GM21737 (cell line): Measurements from ENCODE around the gene MYH14.

ENCODE experiments used
- ATAC-seq: cut with Tn5 transposase; IDR thresholded peaks from one replicate; pipeline ENCODE4 v1.9.1; 2021; ENCODE audit warnings: mild to moderate bottlenecking, moderate library complexity; ENCODE audit not compliant: unreplicated experiment

MYH14 gene

DNA sequence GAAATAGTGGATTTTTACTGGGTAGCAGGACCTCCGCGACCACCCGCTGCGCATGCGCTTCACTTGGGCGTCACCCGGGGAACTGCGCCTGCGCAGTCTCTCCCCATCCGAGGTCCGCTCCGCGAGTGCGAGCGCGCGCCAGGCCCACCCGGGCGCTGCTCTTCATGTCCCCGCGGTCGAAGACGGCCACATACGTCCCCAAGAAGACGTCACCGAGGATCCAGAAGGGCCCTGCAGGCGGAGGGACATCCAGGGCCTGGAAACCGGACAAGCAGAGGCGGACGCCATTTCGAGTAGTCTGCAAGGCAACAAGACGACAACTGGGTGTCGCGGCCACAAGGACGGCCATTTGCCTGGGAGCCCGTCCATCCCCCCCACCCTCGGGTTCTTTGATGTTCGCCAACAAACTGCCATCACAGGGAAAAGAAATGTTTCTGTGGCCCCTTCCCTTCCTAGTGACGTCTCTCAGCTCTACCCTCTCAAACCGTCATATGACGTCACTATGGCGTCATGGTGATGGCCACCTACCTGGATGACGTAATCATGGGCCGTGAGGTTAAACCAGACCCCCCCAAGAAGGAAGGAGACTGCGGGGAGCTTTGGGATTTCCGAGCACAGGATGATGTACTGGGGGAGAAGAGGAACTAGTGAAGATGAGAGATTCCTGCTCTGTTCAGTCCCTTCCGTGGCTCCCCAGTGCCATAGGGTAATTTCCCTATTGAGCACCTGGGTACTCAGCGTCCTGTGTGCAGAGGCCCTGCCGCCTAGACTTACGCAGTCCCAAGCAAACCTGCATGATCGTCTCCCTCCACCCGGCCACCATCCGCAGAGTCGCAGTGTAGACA is 155.3 kb downstream of the MYH14 start:
- no peak for ATAC-seq

DNA sequence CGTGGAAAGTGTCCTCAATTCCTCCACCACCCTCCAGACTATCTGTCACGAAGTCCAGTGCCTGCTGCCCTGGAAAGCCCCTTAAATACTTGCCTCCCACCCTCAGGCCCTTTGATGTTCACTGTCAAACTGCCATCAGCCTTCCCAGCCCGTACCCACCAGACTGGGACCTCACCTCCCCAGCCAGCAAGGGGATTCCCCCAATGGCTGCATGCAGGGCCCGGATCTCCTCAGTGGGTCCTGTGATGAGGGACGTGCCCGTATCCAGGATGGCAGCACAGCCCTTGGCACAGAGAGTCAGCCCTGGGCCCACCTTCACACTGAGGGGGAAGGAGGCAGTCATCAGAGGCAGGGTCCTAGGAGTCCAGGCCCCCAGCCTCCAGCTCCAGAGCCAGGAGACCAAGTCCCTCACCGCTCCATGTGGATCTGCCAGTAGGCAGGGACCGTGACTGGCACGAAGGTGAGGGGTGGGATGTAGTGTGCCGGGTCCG is 156.0 kb downstream of the MYH14 start:
- ATAC-seq, result no peak
